ENCODE measurements around the gene MYADML2. TPM values are rescaled to one million over a fixed set of nuclear protein-coding genes. Genes with fewer than 3 reads are reported as not detected.
A peak's percentile ranks its signal among the peaks of the same experiment; 100 is the strongest.

MYADML2 gene
- total and polyA plus RNA-seq, 2 of the 8 experiments (the other 6 are each of a cell fraction or from before 2014, with no cell fraction given) = 0.26 to 0.47 TPM

DNA sequence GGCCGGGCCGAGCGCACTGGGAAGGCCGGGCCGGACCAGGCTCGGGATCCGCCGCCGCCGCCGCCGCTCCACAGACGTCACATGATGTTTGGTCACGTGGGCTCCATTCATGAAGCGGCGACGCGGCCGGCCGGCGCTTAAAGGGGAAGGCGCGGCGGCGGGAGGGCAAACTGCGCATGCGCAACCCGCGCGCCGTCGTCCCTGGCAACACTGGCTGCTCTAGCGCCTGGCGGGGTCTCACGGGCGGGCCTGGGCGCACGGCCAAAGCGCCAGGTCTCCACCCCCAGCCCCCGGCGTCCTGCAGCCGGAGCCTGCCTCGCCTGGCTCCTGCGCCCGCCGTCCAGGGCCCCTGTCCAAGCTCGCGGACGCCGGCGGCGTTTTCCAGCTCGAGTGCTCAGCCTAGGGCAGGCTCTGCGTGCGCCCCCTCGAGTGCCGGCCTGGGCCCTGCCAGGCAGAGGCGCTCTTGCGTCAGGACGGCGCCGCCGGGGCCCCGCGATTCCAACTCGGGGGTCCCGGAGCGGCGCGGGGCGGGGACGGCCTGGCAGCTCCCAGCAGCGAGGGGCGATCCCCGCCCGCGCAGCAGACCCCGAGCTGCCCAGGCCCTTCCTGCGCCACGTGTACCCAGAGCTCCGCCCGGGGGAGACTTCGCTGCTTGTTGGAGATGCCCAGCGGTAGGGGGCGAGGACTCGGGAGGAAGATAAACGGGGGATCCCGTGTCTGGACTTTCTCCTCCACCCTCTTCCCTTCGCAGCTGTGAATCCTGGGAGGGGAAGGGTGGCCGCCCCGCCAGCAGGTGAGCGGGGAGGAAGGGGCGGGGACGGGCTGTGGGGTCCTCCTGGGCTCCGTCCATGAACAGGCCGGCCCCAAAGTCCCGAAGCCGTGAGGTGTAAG lies 19.1 kb downstream of the MYADML2 start, which contains the start of gene MAFG (continued):
- no peak for TF ChIP-seq CBX8 (IDR thresholded peaks at IDR 0.05; ENCODE audit: borderline replicate concordance, low read depth, low read length)
- TF ChIP-seq HDAC6 (IDR thresholded peaks at IDR 0.05; ENCODE audit: low read depth, low read length) = no peak
- no peak for TF ChIP-seq SUZ12 (IDR thresholded peaks at IDR 0.05; ENCODE audit: low read length)
- TF ChIP-seq MAFK (IDR thresholded peaks at IDR 0.05; ENCODE audit: low read depth, low read length) = no peak
- TF ChIP-seq, protein P1, sequence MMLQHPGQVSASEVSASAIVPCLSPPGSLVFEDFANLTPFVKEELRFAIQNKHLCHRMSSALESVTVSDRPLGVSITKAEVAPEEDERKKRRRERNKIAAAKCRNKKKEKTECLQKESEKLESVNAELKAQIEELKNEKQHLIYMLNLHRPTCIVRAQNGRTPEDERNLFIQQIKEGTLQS (IDR thresholded peaks at IDR 0.05; ENCODE audit: insufficient read depth, low read depth, low read length) = peak; percentile 96
- TF ChIP-seq SIN3A (conservative IDR thresholded peaks at IDR 0.05 in 1 of 2, IDR thresholded peaks at IDR 0.05 in 1 of 2; ENCODE audit: low read depth in 1 of 2, low read length in 2 of 2) = peak in 1 of 2 experiments; percentile 31; a peak in 1 of 4 replicates
- TF ChIP-seq JUN (IDR thresholded peaks at IDR 0.05; ENCODE audit: low read depth, low read length) = no peak
- no peak for TF ChIP-seq SP2 (IDR thresholded peaks at IDR 0.05; ENCODE audit: low read length)
- no peak for TF ChIP-seq SP1 (IDR thresholded peaks at IDR 0.05; ENCODE audit: low read depth, low read length)
- peak; percentile 62 for TF ChIP-seq MAX (IDR thresholded peaks at IDR 0.05)
- no peak for TF ChIP-seq SRF (IDR thresholded peaks at IDR 0.05; ENCODE audit: low read depth, low read length)
- no peak for TF ChIP-seq TCF12 (IDR thresholded peaks at IDR 0.05; ENCODE audit: low read depth, low read length)
- TF ChIP-seq YY1 (IDR thresholded peaks at IDR 0.05; ENCODE audit: low read depth, low read length) = no peak
- TF ChIP-seq ASH2L (IDR thresholded peaks at IDR 0.05; ENCODE audit: low read length) = peak; percentile 54
- TF ChIP-seq EGR1 (IDR thresholded peaks at IDR 0.05; ENCODE audit: borderline replicate concordance, low read depth, low read length) = no peak
- TF ChIP-seq SAP30 (IDR thresholded peaks at IDR 0.05; ENCODE audit: insufficient read depth, insufficient replicate concordance, low read length) = no peak
- peak; percentile 37 for TF ChIP-seq EZH2 (IDR thresholded peaks at IDR 0.05; ENCODE audit: low read depth, low read length, severe bottlenecking)
- no peak for TF ChIP-seq JUND (IDR thresholded peaks at IDR 0.05; ENCODE audit: low read length)
- TF ChIP-seq POLR2AphosphoS5 (IDR thresholded peaks at IDR 0.05; ENCODE audit: low read depth, low read length) = no peak; the same call in 1 of the 2 replicates
- no peak; the same call in 1 of the 2 replicates for TF ChIP-seq RBBP5 (IDR thresholded peaks at IDR 0.05; ENCODE audit: borderline replicate concordance, low read depth, low read length)
- peak in 1 of 2 experiments; percentile 22; a peak in 1 of 3 replicates for TF ChIP-seq EP300 (IDR thresholded peaks at IDR 0.05; ENCODE audit: borderline replicate concordance in 1 of 2, low read depth in 2 of 2, low read length in 2 of 2)
- no peak for TF ChIP-seq CTBP2 (IDR thresholded peaks at IDR 0.05; ENCODE audit: borderline replicate concordance, insufficient read depth, insufficient read length, low read length)
- TF ChIP-seq CREB1 (IDR thresholded peaks at IDR 0.05) = peak; percentile 75
